MG63 (cell line): ENCODE data around the gene PPP1R12C. TPM values are rescaled to one million over a fixed set of nuclear protein-coding genes. Genes with fewer than 3 reads are reported as not detected.
A peak's percentile ranks its signal among the peaks of the same experiment; 100 is the strongest.
"Not testable (repeated sequence)": the region's sequence is repeated elsewhere in the genome, so short reads cannot be mapped to it uniquely, and the experiment has no call there.

Source experiments
- DNase-seq: peaks from one replicate; pipeline ENCODE4 v3.0.0-alpha.2; 2020
- H3K27me3 ChIP-seq: fragments of 250-450 bp; sonication (Bioruptor Pico); 2 replicates; pipeline ENCODE4 v1.5.1; 2020; ENCODE audit warnings: mild to moderate bottlenecking, moderate library complexity
- H3K36me3 ChIP-seq: fragments of 250-450 bp; sonication (Bioruptor Pico); 2 replicates; pipeline ENCODE4 v1.5.1; 2020; ENCODE audit warnings: mild to moderate bottlenecking, moderate library complexity
- H3K4me3 ChIP-seq: fragments of 250-450 bp; sonication (Bioruptor Pico); 2 replicates; pipeline ENCODE4 v1.5.1; 2020; ENCODE audit warnings: mild to moderate bottlenecking, moderate library complexity
- H3K9me3 ChIP-seq: fragments of 250-450 bp; sonication (Bioruptor Pico); 2 replicates; pipeline ENCODE4 v1.5.1; 2020; ENCODE audit warnings: mild to moderate bottlenecking, moderate library complexity
- total RNA-seq: library from RNA; depleted of rRNA; stranded (reverse); fragments of >200 nt; shearing (Covaris generic); gene quantifications from 2 replicates; pipeline ENCODE4 v1.2.3, GENCODE V29; 2014; ENCODE audit warnings: low replicate concordance

The PPP1R12C gene
- total RNA-seq, 1 experiment from 2014 or later, result 81.1 TPM

DNA sequence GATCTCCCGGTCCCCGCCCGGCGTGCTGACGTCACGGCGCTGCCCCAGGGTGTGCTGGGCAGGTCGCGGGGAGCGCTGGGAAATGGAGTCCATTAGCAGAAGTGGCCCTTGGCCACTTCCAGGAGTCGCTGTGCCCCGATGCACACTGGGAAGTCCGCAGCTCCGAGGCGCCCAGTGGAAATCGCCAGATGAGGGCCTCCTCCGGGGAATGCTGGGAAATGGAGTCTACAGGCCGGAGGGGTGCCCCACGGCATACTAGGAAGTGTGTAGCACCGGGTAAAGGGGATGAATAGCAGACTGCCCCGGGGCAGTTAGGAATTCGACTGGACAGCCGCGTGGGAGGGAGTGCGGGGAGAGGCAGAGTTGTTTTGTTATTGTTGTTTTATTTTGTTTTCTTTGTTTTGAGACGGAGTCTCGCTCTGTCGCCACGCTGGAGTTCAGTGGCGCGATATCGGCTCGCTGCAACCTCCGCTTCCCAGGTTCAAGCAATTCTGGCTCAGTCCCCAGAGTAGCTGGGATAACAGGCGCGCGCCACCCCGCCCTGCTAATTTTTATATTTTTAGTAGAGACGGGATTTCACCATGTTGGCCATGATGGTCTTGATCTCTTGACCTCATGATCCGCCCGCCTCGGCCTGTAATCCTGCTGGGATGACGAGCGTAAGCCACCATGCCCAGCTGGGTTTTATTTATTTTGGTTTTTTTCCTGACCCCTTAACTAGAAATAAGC, 390 bp upstream of the PPP1R12C start:
- no peaks in the 10 kb centered on the region for H3K9me3 ChIP-seq
- peak overlapping the region; percentile 64 for H3K4me3 ChIP-seq
- H3K27me3 ChIP-seq, result no peaks in the 10 kb centered on the region
- DNase-seq, result peak; percentile 100
- peaks cover 10% of the 10 kb centered on the region for H3K36me3 ChIP-seq

DNA sequence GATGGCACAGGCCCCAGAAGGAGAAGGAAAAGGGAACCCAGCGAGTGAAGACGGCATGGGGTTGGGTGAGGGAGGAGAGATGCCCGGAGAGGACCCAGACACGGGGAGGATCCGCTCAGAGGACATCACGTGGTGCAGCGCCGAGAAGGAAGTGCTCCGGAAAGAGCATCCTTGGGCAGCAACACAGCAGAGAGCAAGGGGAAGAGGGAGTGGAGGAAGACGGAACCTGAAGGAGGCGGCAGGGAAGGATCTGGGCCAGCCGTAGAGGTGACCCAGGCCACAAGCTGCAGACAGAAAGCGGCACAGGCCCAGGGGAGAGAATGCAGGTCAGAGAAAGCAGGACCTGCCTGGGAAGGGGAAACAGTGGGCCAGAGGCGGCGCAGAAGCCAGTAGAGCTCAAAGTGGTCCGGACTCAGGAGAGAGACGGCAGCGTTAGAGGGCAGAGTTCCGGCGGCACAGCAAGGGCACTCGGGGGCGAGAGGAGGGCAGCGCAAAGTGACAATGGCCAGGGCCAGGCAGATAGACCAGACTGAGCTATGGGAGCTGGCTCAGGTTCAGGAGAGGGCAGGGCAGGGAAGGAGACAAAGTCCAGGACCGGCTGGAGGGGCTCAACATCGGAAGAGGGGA, 1.1 kb downstream of the PPP1R12C start:
- no peaks in the 10 kb centered on the region for H3K9me3 ChIP-seq
- DNase-seq, result peak; percentile 58
- peaks cover 17% of the 10 kb centered on the region for H3K36me3 ChIP-seq
- no peaks in the 10 kb centered on the region for H3K27me3 ChIP-seq
- H3K4me3 ChIP-seq, result peak overlapping the region; percentile 90

DNA sequence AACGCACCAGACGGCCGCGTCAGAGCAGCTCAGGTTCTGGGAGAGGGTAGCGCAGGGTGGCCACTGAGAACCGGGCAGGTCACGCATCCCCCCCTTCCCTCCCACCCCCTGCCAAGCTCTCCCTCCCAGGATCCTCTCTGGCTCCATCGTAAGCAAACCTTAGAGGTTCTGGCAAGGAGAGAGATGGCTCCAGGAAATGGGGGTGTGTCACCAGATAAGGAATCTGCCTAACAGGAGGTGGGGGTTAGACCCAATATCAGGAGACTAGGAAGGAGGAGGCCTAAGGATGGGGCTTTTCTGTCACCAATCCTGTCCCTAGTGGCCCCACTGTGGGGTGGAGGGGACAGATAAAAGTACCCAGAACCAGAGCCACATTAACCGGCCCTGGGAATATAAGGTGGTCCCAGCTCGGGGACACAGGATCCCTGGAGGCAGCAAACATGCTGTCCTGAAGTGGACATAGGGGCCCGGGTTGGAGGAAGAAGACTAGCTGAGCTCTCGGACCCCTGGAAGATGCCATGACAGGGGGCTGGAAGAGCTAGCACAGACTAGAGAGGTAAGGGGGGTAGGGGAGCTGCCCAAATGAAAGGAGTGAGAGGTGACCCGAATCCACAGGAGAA, 1.9 kb downstream of the PPP1R12C start:
- peak overlapping the region; percentile 90 for H3K4me3 ChIP-seq
- no peaks in the 10 kb centered on the region for H3K9me3 ChIP-seq
- no peaks in the 10 kb centered on the region for H3K27me3 ChIP-seq
- DNase-seq, result no peak
- peaks cover 17% of the 10 kb centered on the region for H3K36me3 ChIP-seq

DNA sequence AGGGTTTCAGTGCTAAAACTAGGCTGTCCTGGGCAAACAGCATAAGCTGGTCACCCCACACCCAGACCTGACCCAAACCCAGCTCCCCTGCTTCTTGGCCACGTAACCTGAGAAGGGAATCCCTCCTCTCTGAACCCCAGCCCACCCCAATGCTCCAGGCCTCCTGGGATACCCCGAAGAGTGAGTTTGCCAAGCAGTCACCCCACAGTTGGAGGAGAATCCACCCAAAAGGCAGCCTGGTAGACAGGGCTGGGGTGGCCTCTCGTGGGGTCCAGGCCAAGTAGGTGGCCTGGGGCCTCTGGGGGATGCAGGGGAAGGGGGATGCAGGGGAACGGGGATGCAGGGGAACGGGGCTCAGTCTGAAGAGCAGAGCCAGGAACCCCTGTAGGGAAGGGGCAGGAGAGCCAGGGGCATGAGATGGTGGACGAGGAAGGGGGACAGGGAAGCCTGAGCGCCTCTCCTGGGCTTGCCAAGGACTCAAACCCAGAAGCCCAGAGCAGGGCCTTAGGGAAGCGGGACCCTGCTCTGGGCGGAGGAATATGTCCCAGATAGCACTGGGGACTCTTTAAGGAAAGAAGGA, 2.8 kb downstream of the PPP1R12C start:
- H3K9me3 ChIP-seq, result no peaks in the 10 kb centered on the region
- DNase-seq, result no peak
- no peak overlapping the region for H3K4me3 ChIP-seq
- H3K36me3 ChIP-seq, result peaks cover 17% of the 10 kb centered on the region
- H3K27me3 ChIP-seq, result no peaks in the 10 kb centered on the region

DNA sequence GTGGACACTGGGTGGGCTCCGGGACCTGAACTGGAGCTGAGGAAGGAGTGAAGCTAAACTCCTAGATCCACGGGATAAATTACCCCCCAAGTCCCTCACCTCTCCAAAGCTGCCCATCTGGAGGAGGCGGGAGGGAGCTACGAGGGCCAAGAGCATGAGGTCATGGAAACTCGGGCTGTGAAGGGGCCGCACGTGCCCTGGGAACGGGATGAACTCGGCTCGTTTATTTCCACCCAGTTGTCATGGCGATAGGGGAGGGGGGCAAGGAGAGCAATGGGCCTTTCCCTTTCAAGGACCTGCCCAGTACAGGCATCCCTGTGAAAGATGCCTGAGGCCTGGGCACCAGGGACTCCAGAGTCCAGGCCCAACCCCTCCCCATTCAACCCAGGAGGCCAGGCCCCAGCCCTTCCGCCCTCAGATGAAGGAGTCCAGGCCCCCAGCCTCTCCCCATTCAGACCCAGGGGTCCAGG, 3.8 kb downstream of the PPP1R12C start:
- DNase-seq, result no peak
- Histone ChIP-seq H3K4me3 (no peak overlapping the region), H3K27me3 (no peaks in the 10 kb centered on the region), H3K36me3 (peaks cover 25% of the 10 kb centered on the region), H3K9me3 (no peaks in the 10 kb centered on the region)

DNA sequence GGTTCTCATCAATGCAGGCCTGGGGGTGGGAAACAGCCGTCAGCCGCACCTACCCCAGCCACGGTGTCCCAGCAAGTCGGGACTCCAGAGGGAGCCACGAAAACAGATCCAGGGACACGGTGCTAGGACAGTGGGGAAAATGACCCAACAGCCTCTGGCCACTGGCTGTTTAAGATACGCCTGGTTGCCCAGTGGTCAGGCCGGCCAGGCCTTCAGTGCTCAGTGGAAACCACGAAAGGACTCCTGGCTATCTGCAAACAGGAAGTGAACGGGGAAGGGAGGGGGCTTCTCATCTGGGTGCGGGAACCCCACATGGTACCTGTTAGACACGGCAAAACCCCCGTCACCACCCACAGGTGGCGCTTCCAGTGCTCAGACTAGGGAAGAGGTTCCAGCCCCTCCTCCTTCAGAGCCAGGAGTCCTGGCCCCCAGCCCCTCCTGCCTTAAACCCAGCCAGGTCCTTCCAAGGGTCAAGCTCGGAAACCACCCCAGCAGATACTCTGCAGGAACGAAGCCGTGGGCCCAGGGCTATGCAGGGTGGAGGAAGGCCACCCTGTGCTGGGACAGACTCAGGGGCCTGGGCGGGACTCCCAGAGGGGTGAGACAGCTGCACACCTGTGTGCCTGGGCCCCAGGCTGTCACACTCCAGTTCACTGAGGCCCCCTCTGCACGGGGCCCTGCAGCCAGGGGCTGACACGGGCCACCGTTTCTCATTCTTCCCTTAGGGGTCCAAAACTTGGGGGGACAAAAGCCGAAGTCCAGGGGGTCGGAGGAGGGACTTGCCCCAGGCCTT, 4.5 kb downstream of the PPP1R12C start:
- peaks cover 32% of the 10 kb centered on the region for H3K36me3 ChIP-seq
- H3K4me3 ChIP-seq, result no peak overlapping the region
- DNase-seq, result no peak
- no peaks in the 10 kb centered on the region for H3K27me3 ChIP-seq
- H3K9me3 ChIP-seq, result no peaks in the 10 kb centered on the region

DNA sequence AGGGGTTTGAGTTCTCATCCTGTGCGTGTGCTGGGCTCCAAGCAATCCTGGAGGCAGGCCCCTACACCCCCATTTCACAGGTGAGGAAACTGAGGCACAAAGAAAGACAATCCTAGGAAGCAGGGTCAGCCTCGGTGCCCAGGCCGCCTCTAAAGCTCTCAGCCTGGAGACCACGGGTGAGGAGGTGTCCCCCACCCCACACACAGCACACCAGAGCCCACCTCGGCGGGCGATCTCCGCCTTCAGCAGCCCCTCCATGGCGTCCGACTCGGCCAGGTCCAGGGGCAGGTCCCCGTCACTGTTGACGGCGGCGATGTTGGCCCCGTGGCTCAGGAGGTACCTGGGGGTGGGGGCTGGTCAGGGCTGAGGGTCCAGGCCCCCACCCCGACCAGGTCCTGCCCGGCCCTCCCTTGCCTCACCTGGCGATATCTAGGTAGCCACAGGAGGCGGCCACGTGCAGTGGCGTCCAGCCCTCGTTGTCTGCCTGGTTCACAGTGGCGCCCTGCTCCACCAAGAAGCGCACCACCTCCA, 5.1 kb downstream of the PPP1R12C start:
- H3K36me3 ChIP-seq, result peaks cover 32% of the 10 kb centered on the region
- H3K4me3 ChIP-seq, result no peak overlapping the region
- no peak for DNase-seq
- H3K27me3 ChIP-seq, result no peaks in the 10 kb centered on the region
- H3K9me3 ChIP-seq, result no peaks in the 10 kb centered on the region

DNA sequence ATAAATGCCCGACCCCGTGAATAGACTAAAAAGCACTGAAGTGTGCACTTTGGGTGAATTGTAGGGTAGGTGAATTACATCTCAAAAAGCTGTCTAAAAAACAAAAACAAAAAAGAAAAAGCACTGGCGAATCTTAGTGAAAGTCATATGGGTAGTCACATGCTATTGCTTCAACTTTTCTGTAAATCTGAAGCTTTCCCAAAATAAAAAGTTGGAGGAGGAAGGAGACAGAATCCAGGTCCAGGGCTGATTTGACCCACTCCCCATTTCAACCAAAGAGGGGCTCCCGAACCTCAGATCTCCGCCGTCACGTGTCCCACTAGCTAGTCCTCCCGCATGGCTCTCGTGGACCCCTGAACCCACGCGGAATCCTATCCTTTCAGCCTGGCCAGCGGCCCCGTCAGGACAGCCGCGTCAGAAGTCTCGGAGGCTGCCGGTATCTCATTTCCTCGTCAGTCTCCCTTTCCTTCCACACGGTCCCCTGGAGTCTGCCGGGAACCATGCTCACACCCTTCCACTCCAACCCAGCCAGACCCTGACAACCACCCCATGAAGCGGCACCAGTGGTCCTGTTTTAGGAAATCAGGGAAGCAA, 6.1 kb downstream of the PPP1R12C start:
- no peak for DNase-seq
- Histone ChIP-seq H3K27me3 (no peaks in the 10 kb centered on the region), H3K36me3 (peaks cover 39% of the 10 kb centered on the region), H3K4me3 (no peak overlapping the region), H3K9me3 (no peaks in the 10 kb centered on the region)

DNA sequence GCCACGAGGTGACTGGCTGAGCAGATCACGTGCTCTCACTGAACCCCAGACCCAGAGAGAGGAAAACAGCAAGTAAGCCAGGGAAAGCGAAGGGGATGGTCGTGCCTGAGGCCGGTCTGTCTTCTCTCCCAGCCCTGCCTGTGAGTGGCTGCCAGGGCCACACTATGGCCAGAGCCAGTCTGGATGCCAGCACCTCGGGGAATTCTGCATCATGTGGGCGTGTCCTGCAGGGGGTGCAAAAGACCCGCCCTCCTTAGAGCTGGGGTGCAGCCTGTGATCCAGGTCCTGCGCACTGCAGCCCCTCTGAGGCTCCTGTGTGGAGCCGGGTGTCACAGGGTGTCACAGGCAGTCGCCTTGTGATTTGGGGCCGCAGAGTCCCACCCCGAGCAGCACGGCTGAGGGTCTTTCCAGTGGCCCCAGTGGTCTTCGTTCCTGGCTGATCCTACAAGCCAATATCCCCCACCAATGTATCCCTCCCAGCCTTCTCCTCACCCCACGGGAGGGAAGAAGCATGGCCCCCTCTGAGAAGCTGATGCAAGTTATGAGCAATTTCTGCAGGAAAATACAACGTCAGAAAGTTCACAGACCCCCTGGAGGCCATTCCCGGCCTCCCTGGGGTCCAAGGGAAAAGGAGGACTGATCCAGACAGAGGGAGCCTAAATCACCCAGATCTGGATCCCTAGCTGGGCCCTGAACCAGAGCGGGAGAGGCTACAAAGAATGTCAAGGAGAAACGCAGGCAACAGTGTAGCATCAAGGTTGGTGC, 7.7 kb downstream of the PPP1R12C start:
- H3K4me3 ChIP-seq, result no peak overlapping the region
- no peaks in the 10 kb centered on the region for H3K27me3 ChIP-seq
- H3K36me3 ChIP-seq, result peaks cover 36% of the 10 kb centered on the region
- DNase-seq, result no peak
- no peaks in the 10 kb centered on the region for H3K9me3 ChIP-seq

DNA sequence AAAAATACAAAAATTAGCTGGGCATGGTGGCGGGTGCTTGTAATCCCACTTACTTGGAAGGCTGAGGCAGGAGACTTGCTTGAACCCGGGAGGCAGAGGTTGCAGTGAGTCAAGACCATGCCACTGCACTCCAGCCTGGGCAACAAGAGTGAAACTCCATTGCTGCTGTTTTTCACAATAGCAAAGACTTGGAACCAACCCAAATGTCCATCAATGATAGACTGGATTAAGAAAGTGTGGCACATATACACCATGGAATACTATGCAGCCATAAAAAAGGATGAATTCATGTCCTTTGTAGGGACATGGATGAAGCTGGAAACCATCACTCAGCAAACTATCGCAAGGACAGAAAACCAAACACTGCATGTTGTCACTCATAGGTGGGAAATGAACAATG, 10.2 kb downstream of the PPP1R12C start:
- H3K27me3 ChIP-seq, H3K4me3 ChIP-seq, H3K9me3 ChIP-seq, DNase-seq: not testable (repeated sequence)
- peaks cover 43% of the 10 kb centered on the region for H3K36me3 ChIP-seq

DNA sequence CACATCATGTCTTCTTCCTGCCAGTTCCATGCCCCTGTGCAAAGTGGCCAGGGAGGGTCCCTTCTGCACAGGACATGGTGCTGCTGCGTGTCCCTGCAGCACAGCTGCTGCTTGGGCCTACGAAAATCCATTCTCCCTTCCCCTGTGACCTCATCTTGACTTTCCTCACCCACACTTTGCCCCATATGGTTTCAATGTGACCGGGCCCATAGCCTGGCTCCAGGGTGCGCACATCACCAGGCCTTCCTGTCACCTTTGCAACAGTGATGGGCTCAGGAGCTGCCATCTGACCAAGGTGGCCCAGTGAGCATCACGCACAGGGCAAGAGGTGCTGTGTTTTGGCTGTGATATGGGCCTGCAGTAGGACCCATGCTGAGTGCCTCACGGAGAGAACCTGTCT, 10.8 kb downstream of the PPP1R12C start:
- Histone ChIP-seq H3K36me3 (peaks cover 44% of the 10 kb centered on the region), H3K4me3 (no peak overlapping the region), H3K27me3 (no peaks in the 10 kb centered on the region), H3K9me3 (peaks cover 7% of the 10 kb centered on the region)
- no peak for DNase-seq

DNA sequence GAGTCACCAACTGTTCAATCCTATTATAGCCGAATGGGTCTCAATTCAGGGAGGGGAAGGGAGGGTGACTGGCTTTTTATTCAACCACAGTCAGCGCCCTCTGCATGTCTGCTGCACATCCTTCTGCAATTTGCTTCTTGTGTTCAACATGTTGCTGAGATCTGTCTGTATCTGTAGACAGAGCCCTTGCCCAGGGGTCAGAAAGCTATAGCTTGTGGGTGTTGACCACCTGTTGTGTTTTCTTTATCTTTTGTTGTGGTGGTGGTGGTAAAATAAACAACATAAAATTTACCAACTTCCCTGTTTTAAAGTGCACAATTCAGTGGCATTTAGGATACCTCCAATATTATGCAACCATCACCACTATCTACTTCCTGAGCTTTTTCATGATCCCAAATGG, 12.2 kb downstream of the PPP1R12C start:
- Histone ChIP-seq H3K36me3 (peaks cover 48% of the 10 kb centered on the region), H3K4me3 (no peak overlapping the region), H3K9me3 (peaks cover 7% of the 10 kb centered on the region), H3K27me3 (no peaks in the 10 kb centered on the region)
- no peak for DNase-seq

DNA sequence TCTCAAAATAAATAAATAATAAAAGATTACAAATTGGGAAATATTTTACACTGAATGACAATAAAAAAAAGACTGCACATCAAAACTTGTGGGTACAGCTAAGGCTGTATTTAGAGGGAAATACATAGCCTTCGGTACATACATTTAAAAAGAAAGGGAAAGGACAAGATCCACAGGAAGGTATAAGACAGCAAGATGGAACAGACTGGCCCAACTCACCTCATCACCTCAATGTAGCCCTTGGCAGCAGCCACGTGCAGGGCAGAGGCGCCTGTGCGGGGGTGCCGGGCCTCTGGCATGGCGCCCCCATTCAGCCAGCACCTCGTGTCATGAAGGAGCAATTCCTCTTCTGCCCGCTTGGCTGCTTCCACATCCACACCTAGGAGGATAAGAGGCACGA, 14.2 kb downstream of the PPP1R12C start:
- no peak for DNase-seq
- H3K9me3 ChIP-seq, result peaks cover 7% of the 10 kb centered on the region
- H3K4me3 ChIP-seq, result no peak overlapping the region

DNA sequence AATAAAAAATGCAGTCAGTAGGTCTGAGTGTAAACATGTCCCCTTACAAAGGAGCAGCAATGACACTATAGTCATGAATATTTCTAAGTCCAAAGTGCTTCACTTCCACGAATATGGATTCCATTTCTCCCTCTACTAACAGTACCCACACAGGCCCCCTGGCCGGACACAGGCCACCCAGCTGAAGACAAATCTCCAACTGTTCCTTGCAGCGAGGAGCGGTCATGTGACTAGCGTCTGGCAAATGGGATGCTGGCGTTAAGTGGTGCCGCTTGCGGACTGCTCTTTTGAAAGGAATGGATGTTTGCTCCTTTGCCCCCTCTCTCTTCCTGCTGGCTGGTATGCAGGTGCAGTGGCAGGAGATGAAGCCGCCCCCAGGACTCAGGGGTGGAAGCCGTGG, 16.2 kb downstream of the PPP1R12C start:
- H3K36me3 ChIP-seq, result peaks cover 36% of the 10 kb centered on the region
- peaks cover 7% of the 10 kb centered on the region for H3K9me3 ChIP-seq

More for the DNA sequence above, 14.2 kb downstream of the PPP1R12C start:
- peaks cover 46% of the 10 kb centered on the region for H3K36me3 ChIP-seq
- H3K27me3 ChIP-seq, result no peaks in the 10 kb centered on the region

More for the DNA sequence above, 16.2 kb downstream of the PPP1R12C start:
- Histone ChIP-seq H3K27me3 (no peaks in the 10 kb centered on the region), H3K4me3 (no peak overlapping the region)
- no peak for DNase-seq
